ENCODE data around the gene TKT. TPM values are rescaled to one million over a fixed set of nuclear protein-coding genes. Genes with fewer than 3 reads are reported as not detected.

TKT gene
- total RNA-seq, 1 experiment from 2014 or later, result 339 TPM

DNA sequence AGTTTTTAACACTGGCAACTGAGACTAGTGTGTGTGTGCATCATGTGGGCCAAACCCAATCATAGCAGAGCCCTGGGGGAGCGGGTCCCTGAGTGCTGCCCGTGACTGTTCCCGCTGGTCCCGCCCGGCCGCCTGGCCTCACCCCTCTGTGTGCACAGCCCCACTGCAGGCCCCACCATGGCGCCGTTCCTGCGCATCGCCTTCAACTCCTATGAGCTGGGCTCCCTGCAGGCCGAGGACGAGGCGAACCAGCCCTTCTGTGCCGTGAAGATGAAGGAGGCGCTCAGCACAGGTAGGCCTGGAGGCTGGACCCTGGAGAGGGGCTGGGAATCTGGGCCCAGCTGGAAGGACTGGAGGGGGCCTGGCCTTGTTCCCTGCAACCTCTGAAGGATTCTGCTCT is 77.6 kb downstream of the TKT start:
- no peaks in the 10 kb centered on the region for H3K4me1 ChIP-seq
- ChIA-PET CTCF (no interaction called here), POLR2A (no interaction called here)
- Mint-ChIP-seq H3K27ac (ENCODE audit: unreplicated experiment) (no peak overlapping the region), H3K4me3 (ENCODE audit: unreplicated experiment) (no peak overlapping the region), H3K36me3 (ENCODE audit: insufficient read depth, unreplicated experiment) (no peaks in the 10 kb centered on the region), H3K4me1 (ENCODE audit: low read depth, unreplicated experiment) (no peaks in the 10 kb centered on the region), H3K27me3 (ENCODE audit: insufficient read depth, unreplicated experiment) (no peaks in the 10 kb centered on the region), H3K9me3 (ENCODE audit: unreplicated experiment) (no peaks in the 10 kb centered on the region)
- H3K9me3 ChIP-seq, result no peaks in the 10 kb centered on the region
- H3K4me3 ChIP-seq (ENCODE audit: low read depth, low read length), result no peak overlapping the region
- H3K27me3 ChIP-seq (replicated peaks; ENCODE audit: control insufficient read depth, insufficient read depth, low read length), result no peaks in the 10 kb centered on the region
- intact Hi-C loops (cut with micrococcal nuclease; ENCODE audit: unreplicated experiment), result no loop called here
- no peak for DNase-seq
- TF ChIP-seq, protein P1, sequence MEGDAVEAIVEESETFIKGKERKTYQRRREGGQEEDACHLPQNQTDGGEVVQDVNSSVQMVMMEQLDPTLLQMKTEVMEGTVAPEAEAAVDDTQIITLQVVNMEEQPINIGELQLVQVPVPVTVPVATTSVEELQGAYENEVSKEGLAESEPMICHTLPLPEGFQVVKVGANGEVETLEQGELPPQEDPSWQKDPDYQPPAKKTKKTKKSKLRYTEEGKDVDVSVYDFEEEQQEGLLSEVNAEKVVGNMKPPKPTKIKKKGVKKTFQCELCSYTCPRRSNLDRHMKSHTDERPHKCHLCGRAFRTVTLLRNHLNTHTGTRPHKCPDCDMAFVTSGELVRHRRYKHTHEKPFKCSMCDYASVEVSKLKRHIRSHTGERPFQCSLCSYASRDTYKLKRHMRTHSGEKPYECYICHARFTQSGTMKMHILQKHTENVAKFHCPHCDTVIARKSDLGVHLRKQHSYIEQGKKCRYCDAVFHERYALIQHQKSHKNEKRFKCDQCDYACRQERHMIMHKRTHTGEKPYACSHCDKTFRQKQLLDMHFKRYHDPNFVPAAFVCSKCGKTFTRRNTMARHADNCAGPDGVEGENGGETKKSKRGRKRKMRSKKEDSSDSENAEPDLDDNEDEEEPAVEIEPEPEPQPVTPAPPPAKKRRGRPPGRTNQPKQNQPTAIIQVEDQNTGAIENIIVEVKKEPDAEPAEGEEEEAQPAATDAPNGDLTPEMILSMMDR (IDR thresholded peaks at IDR 0.05; ENCODE audit: insufficient read depth in 1 of 2, low read depth in 1 of 2, low read length in 1 of 2, severe bottlenecking in 1 of 2, unreplicated experiment in 1 of 2), result no peak
- H3K36me3 ChIP-seq (ENCODE audit: control insufficient read depth, insufficient read depth, low read length), result no peaks in the 10 kb centered on the region
- BruUV-seq (replicated peaks), result no TSS peak

DNA sequence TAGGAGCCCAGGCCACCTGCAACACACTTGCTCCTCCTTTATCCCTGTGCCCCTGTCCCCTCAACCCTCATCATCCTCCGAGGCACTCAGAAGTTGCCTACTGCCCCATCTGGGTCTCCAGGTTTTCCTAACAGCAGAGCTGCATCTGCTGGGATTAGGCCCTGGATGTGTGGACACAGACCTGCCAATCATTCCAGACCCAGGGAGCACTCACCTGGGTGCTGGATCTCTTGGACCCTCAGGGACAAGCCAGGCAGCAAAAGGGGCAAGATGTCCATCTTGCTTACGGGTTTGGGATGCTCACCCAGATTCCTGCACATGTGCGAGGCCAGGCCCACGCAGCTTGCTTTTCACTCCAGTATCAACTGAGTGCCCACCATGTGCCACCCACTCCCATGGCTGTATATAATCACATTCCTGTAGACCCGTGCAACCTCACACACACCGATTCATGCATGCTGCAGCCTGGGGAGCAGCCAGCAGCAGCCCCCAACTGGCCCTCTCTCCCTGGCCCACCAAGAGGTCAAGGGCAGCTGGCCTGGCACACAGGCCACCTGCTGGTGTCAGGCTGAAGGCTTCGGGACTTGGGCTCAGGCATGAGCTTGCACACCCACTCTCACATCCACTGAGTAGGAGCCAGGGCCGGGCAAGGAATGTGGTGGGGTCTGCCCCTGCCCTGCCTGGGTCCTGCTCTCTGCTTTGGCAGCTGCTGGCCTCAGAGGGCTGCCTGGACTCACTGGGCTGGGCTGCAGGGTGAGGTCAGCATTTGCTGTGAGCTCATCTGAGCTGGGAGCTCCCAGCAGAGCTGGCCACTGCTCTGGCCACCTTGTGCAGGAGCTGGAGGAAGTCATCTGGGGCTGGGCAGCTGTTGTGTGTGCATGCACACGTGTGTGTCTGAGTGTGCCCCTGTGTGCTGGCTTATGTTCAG is 79.9 kb downstream of the TKT start:
- TF ChIP-seq, protein P1 (IDR thresholded peaks at IDR 0.05; ENCODE audit: insufficient read depth in 1 of 2, low read depth in 1 of 2, low read length in 1 of 2, severe bottlenecking in 1 of 2, unreplicated experiment in 1 of 2), result no peak
- no peaks in the 10 kb centered on the region for H3K27me3 Mint-ChIP-seq (ENCODE audit: insufficient read depth, unreplicated experiment)
- Histone ChIP-seq H3K36me3 (ENCODE audit: control insufficient read depth, insufficient read depth, low read length) (no peaks in the 10 kb centered on the region; the same call in 1 of the 2 replicates), H3K9me3 (no peaks in the 10 kb centered on the region), H3K4me3 (ENCODE audit: low read depth, low read length) (no peak overlapping the region), H3K4me1 (peaks cover 3% of the 10 kb centered on the region), H3K27me3 (replicated peaks; ENCODE audit: control insufficient read depth, insufficient read depth, low read length) (no peaks in the 10 kb centered on the region)
- intact Hi-C loops (cut with micrococcal nuclease; ENCODE audit: unreplicated experiment), result no loop called here
- no peaks in the 10 kb centered on the region for H3K9me3 Mint-ChIP-seq (ENCODE audit: unreplicated experiment)
- DNase-seq, result no peak
- H3K27ac Mint-ChIP-seq (ENCODE audit: unreplicated experiment), result no peak overlapping the region
- ChIA-PET POLR2A (no interaction called here), CTCF (interaction anchor here (1.2 kb wide), 1 partner anchor 66 kb away, joined by 3 read pairs; no protein-coding TSS in a partner anchor)
- H3K4me3 Mint-ChIP-seq (ENCODE audit: unreplicated experiment), result no peak overlapping the region
- no peaks in the 10 kb centered on the region for H3K36me3 Mint-ChIP-seq (ENCODE audit: insufficient read depth, unreplicated experiment)
- H3K4me1 Mint-ChIP-seq (ENCODE audit: low read depth, unreplicated experiment), result peaks cover 2% of the 10 kb centered on the region
- BruUV-seq (replicated peaks), result no TSS peak

Other genes starting within 250 kb of the TKT start
- gene SFMBT1, start 209.9 kb downstream of the TKT start, total RNA-seq (2022), result 45.3 and 47.4 TPM in 2 replicates
- gene RFT1, start 125.6 kb downstream of the TKT start, total RNA-seq (2022), result 33.1 and 35.7 TPM in 2 replicates
- 30.9 and 31.5 TPM in 2 replicates for gene PRKCD, start 94.8 kb downstream of the TKT start, total RNA-seq (2022)
- 32.5 and 32.9 TPM in 2 replicates for gene DCP1A, start 91.5 kb upstream of the TKT start, total RNA-seq (2022)
- 13.3 and 15.6 TPM in 2 replicates for gene CACNA1D, start 238.6 kb upstream of the TKT start, total RNA-seq (2022)

Measured in Caco-2 (cell line).